H1 (cell line): Measurements from ENCODE around the gene UGT1A10. TPM values are rescaled to one million over a fixed set of nuclear protein-coding genes. Genes with fewer than 3 reads are reported as not detected.

Source experiments
- CTCF ChIA-PET: fragments of 300-600 bp; sonication (Branson Sonifier 250); formaldehyde crosslinking; loops from one replicate; lab custom pipeline; 2021; ENCODE audit not compliant: partially characterized antibody; lab: Charles Lee
- POLR2A ChIA-PET: fragments of 300-600 bp; sonication (Branson Sonifier 250); formaldehyde crosslinking; loops from one replicate; lab custom pipeline; 2021; ENCODE audit warnings: inconsistent platforms; ENCODE audit not compliant: partially characterized antibody; lab: Charles Lee
- DNase-seq, 2 experiments: peaks; one replicate each; pipeline versions ENCODE4 v3.0.0 to v3.0.0-alpha.2; 2010 to 2022; ENCODE audit warnings: low spot score in 2 of 2, low read depth in 1 of 2, mixed read lengths in 1 of 2
- FAIRE-seq: peaks from 2 replicates; lab custom pipeline; 2011; peaks lifted over from hg19 to GRCh38; lab: Jason Lieb, UNC
- H2AFZ ChIP-seq: 2 replicates; pipeline ENCODE4 v1.8.1; 2012; ENCODE audit warnings: low read length, inconsistent platforms
- H2AK5ac ChIP-seq: 2 replicates; pipeline ENCODE4 v1.6.1; 2013; ENCODE audit warnings: low read depth, low read length
- H2BK120ac ChIP-seq: replicated peaks from 2 replicates; pipeline ENCODE3; 2013; ENCODE audit warnings: low read depth, low read length, inconsistent platforms
- H2BK12ac ChIP-seq: 2 replicates; pipeline ENCODE4 v1.6.1; 2013; ENCODE audit warnings: low read depth, low read length
- H2BK15ac ChIP-seq: 2 replicates; pipeline ENCODE4 v1.6.1; 2013; ENCODE audit warnings: low read length
- H2BK20ac ChIP-seq: 2 replicates; pipeline ENCODE4 v1.6.1; 2013; ENCODE audit warnings: low read length
- H2BK5ac ChIP-seq: 2 replicates; pipeline ENCODE4 v1.6.1; 2013; ENCODE audit warnings: low read depth, low read length
- H3K14ac ChIP-seq: 2 replicates; pipeline ENCODE4 v1.6.1; 2013; ENCODE audit warnings: inconsistent platforms; ENCODE audit not compliant: insufficient read length
- H3K18ac ChIP-seq: 2 replicates; pipeline ENCODE4 v1.6.1; 2013; ENCODE audit warnings: low read length; ENCODE audit errors: extremely low read depth
- H3K23ac ChIP-seq: 2 replicates; pipeline ENCODE4 v1.6.1; 2013; ENCODE audit warnings: inconsistent platforms; ENCODE audit not compliant: insufficient read length
- H3K23me2 ChIP-seq: 2 replicates; pipeline ENCODE4 v1.6.1; 2013; ENCODE audit warnings: low read depth, low read length
- H3K27ac ChIP-seq: 2 replicates; pipeline ENCODE4 v1.6.1; 2011; ENCODE audit warnings: low read depth, low read length, inconsistent platforms
- H3K27me3 ChIP-seq, 4 experiments: replicated peaks in 1 of 4; 1 replicate in 1 of 4; 2 replicates in 3 of 4; pipeline versions ENCODE4 v1.6.1 to v1.8.1; 2011 to 2013; ENCODE audit warnings: low read length in 3 of 4, mild to moderate bottlenecking in 3 of 4, inconsistent platforms in 2 of 4, mixed read lengths in 2 of 4, moderate library complexity in 1 of 4; ENCODE audit not compliant: control insufficient read depth in 3 of 4, insufficient read depth in 3 of 4; ENCODE audit errors: extremely low read depth in 1 of 4
- H3K36me3 ChIP-seq, 4 experiments: 2 replicates each; pipeline versions ENCODE4 v1.6.1 to v1.8.1; 2011 to 2013; ENCODE audit warnings: mild to moderate bottlenecking in 4 of 4, low read length in 3 of 4, moderate library complexity in 2 of 4, control low read depth in 1 of 4, inconsistent platforms in 1 of 4; ENCODE audit not compliant: insufficient read depth in 4 of 4, control insufficient read depth in 2 of 4
- H3K4ac ChIP-seq: replicated peaks from 2 replicates; pipeline ENCODE3; 2013; ENCODE audit warnings: low read length, low read depth, mixed read lengths, inconsistent platforms; ENCODE audit not compliant: insufficient read length
- H3K4me1 ChIP-seq, 4 experiments: replicated peaks in 1 of 4; 1 replicate in 1 of 4; 2 replicates in 3 of 4; pipeline versions ENCODE4 v1.6.1 to v1.8.1; 2011 to 2013; ENCODE audit warnings: low read length in 3 of 4, inconsistent platforms in 2 of 4, mixed read lengths in 1 of 4; ENCODE audit not compliant: insufficient read depth in 4 of 4, control insufficient read depth in 3 of 4
- H3K4me2 ChIP-seq, 2 experiments: 2 replicates each; pipeline versions ENCODE4 v1.6.1 to v1.8.1; 2011 to 2013; ENCODE audit warnings: low read depth in 2 of 2, low read length in 2 of 2, control low read depth in 1 of 2, inconsistent platforms in 1 of 2, mild to moderate bottlenecking in 1 of 2; ENCODE audit not compliant: insufficient read depth in 1 of 2
- H3K4me3 ChIP-seq, 4 experiments: fragments of 200-600, 300-600 bp in 1 of 4; sonication (generic), shearing (Covaris generic), sonication (Bioruptor Twin) in 1 of 4; 2 replicates each; pipeline versions ENCODE4 v1.5.1 to v1.8.1; 2011 to 2016; ENCODE audit warnings: low read length in 4 of 4, low read depth in 3 of 4, control low read depth in 2 of 4, inconsistent platforms in 2 of 4, mild to moderate bottlenecking in 2 of 4, mixed read lengths in 1 of 4, moderate library complexity in 1 of 4; ENCODE audit not compliant: insufficient read depth in 2 of 4; ENCODE audit errors: extremely low read depth in 1 of 4
- H3K56ac ChIP-seq: replicated peaks from 2 replicates; pipeline ENCODE3; 2013; ENCODE audit warnings: low read depth, mild to moderate bottlenecking, mixed read lengths, low read length, inconsistent platforms; ENCODE audit not compliant: insufficient read length
- H3K79me1 ChIP-seq: 2 replicates; pipeline ENCODE4 v1.6.1; 2013; ENCODE audit warnings: low read depth, low read length, control low read depth
- H3K79me2 ChIP-seq, 2 experiments: 2 replicates each; pipeline versions ENCODE4 v1.6.1 to v1.8.1; 2012 to 2013; ENCODE audit warnings: low read length in 2 of 2, mild to moderate bottlenecking in 2 of 2, inconsistent platforms in 1 of 2; ENCODE audit not compliant: insufficient read depth in 2 of 2, control insufficient read depth in 1 of 2
- H3K9ac ChIP-seq, 4 experiments: replicated peaks in 1 of 4; 1 replicate in 1 of 4; 2 replicates in 3 of 4; pipeline versions ENCODE4 v1.6.1 to v1.8.1; 2011 to 2013; ENCODE audit warnings: low read depth in 3 of 4, low read length in 3 of 4, control low read depth in 2 of 4, mild to moderate bottlenecking in 2 of 4, moderate library complexity in 2 of 4, inconsistent platforms in 1 of 4; ENCODE audit errors: extremely low read depth in 1 of 4
- H3K9me3 ChIP-seq, 2 experiments: 2 replicates each; pipeline versions ENCODE4 v1.6.1 to v1.8.1; 2012 to 2013; ENCODE audit warnings: mild to moderate bottlenecking in 2 of 2, moderate library complexity in 2 of 2, control low read depth in 1 of 2, inconsistent platforms in 1 of 2, low read depth in 1 of 2, low read length in 1 of 2, mixed read lengths in 1 of 2; ENCODE audit not compliant: insufficient read depth in 2 of 2
- H4K20me1 ChIP-seq, 2 experiments: replicated peaks in 1 of 2; 2 replicates each; pipeline versions ENCODE3 to v1.8.1; 2011 to 2013; ENCODE audit warnings: inconsistent platforms in 2 of 2, low read length in 2 of 2, mild to moderate bottlenecking in 1 of 2; ENCODE audit not compliant: insufficient read depth in 2 of 2, control insufficient read depth in 1 of 2
- H4K5ac ChIP-seq: 2 replicates; pipeline ENCODE4 v1.6.1; 2013; ENCODE audit warnings: low read length, low read depth, mixed read lengths, inconsistent platforms; ENCODE audit not compliant: insufficient read length
- H4K8ac ChIP-seq: 2 replicates; pipeline ENCODE4 v1.8.0; 2013; ENCODE audit warnings: mild to moderate bottlenecking, moderate library complexity, low read length, inconsistent platforms; ENCODE audit not compliant: insufficient read depth; ENCODE audit errors: extremely low read depth
- H4K91ac ChIP-seq: replicated peaks from 2 replicates; pipeline ENCODE3; 2013; ENCODE audit warnings: low read length, mixed read lengths, inconsistent platforms; ENCODE audit not compliant: insufficient read length
- ASH2L ChIP-seq: fragments of 200-600, 300-600 bp; sonication (generic); IDR thresholded peaks from one replicate; pipeline ENCODE4 v1.7.1; 2017; ENCODE audit warnings: low read length
- CBX8 ChIP-seq: fragments of 300-800, 300-1000 bp; sonication (generic); IDR thresholded peaks from 2 replicates; pipeline ENCODE4 v1.7.1; 2016; ENCODE audit warnings: low read depth, low read length, borderline replicate concordance
- CHD2 ChIP-seq: IDR thresholded peaks from 2 replicates; pipeline ENCODE4 v1.6.1; 2012; ENCODE audit warnings: low read length, improper control_type of control experiment
- EGR1 ChIP-seq: IDR thresholded peaks from 2 replicates; pipeline ENCODE4 v1.6.1; 2011; ENCODE audit warnings: low read depth, low read length, borderline replicate concordance
- JUND ChIP-seq: IDR thresholded peaks from 2 replicates; pipeline ENCODE4 v1.6.1; 2011; ENCODE audit warnings: mild to moderate bottlenecking, improper control_type of control experiment, low read length
- KDM4A ChIP-seq: IDR thresholded peaks from one replicate; pipeline ENCODE4 v1.7.1; 2012; ENCODE audit warnings: low read depth, mild to moderate bottlenecking, moderate library complexity, low read length, inconsistent platforms; ENCODE audit not compliant: severe bottlenecking
- POLR2A ChIP-seq, 2 experiments: IDR thresholded peaks; 1 replicate in 1 of 2; 2 replicates in 1 of 2; pipeline ENCODE4 v1.6.1; 2011; ENCODE audit warnings: low read depth in 2 of 2, low read length in 2 of 2, mild to moderate bottlenecking in 2 of 2; ENCODE audit errors: control extremely low read depth in 1 of 2
- RAD21 ChIP-seq, 2 experiments: IDR thresholded peaks in 1 of 2; conservative IDR thresholded peaks in 1 of 2; 2 replicates each; pipeline ENCODE4 v1.6.1; 2011; ENCODE audit warnings: low read depth in 2 of 2, low read length in 2 of 2, improper control_type of control experiment in 1 of 2, inconsistent platforms in 1 of 2, mild to moderate bottlenecking in 1 of 2, moderate library complexity in 1 of 2
- RFX5 ChIP-seq: IDR thresholded peaks from 2 replicates; pipeline ENCODE4 v1.6.1; 2011; ENCODE audit warnings: low read depth, low read length, improper control_type of control experiment, borderline replicate concordance
- SIN3A ChIP-seq, 2 experiments: IDR thresholded peaks in 1 of 2; conservative IDR thresholded peaks in 1 of 2; 2 replicates each; pipeline ENCODE4 v1.6.1; 2011 to 2012; ENCODE audit warnings: low read length in 2 of 2, improper control_type of control experiment in 1 of 2, low read depth in 1 of 2, mild to moderate bottlenecking in 1 of 2
- SP4 ChIP-seq: IDR thresholded peaks from 2 replicates; pipeline ENCODE4 v1.6.1; 2012; ENCODE audit warnings: low read length, inconsistent platforms
- TCF12 ChIP-seq: IDR thresholded peaks from 2 replicates; pipeline ENCODE4 v1.6.1; 2011; ENCODE audit warnings: low read depth, mild to moderate bottlenecking, low read length
- WGBS, 2 experiments: shearing (Covaris generic) in 1 of 2; methylation state at CpG; one replicate each; pipeline versions ENCODE4 v1.1.6 to v1.1.7; 2013 to 2015; ENCODE audit warnings: low lambda C conversion rate in 2 of 2, mixed read lengths in 2 of 2, inconsistent platforms in 1 of 2, low coverage in 1 of 2, missing lambda C conversion rate in 1 of 2; ENCODE audit not compliant: insufficient replicate concordance in 2 of 2, insufficient coverage in 1 of 2, insufficient read length in 1 of 2; ENCODE audit errors: extremely low coverage in 1 of 2, missing lambda C conversion rate in 1 of 2; 5-methylcytosine and 5-hydroxymethylcytosine counted together
- polyA plus RNA-seq, 7 experiments: library from polyadenylated mRNA; depleted of rRNA in 3 of 7; stranded (reverse) in 5 of 7; unstranded in 2 of 7; fragments of >200 nt in 5 of 7; fragments of 200-250 nt in 2 of 7; gene quantifications; 1 replicate in 5 of 7; 2 replicates in 1 of 7; 4 replicates in 1 of 7; pipeline versions ENCODE4 v1.2.1 to v1.2.3, GENCODE V29; 2011 to 2013; ENCODE audit warnings: missing spikeins in 2 of 7, mixed read lengths in 2 of 7
- total RNA-seq: library from RNA; stranded (reverse); fragmentation: NEBNext Ultra II Directional; extraction: Animal tissue kit (Norgen Biotek cat#: 25700); gene quantifications from 2 replicates; pipeline ENCODE4 v1.2.1, GENCODE V29; 2021
- TF ChIP-seq, protein P1 (sequence below): IDR thresholded peaks from 2 replicates; pipeline ENCODE4 v1.6.1; 2011; ENCODE audit warnings: low read length, improper control_type of control experiment
- TF ChIP-seq, protein P2 (sequence below): IDR thresholded peaks from 2 replicates; pipeline ENCODE4 v1.6.1; 2011; ENCODE audit warnings: low read depth, mild to moderate bottlenecking, low read length; ENCODE audit not compliant: insufficient read depth

The UGT1A10 gene
- total and polyA plus RNA-seq, 2 of the 8 experiments (the other 6 are each of a cell fraction or from before 2014, with no cell fraction given): not detected

DNA sequence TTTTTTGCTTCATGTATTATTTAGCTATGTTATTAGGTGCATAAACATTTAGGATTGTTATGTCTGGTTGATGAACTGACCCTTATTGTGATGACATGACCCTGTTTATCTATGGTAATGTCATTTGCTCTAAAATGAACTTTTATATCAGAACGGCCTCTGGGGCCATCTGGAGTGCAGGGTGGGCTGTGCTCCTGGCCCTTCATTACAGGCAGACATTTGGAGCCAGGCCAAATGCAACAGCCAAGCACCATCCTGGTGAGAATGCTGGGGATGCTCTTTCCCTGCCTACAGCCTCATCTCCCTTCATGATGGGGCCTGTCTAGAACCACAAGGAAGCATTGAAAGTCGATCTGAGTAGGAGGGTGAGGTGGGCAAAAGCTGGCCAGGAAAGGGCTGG, 180.1 kb downstream of the UGT1A10 start:
- no peak for FAIRE-seq
- CTCF ChIA-PET: no interaction called here
- TF ChIP-seq RAD21 (IDR thresholded peaks at IDR 0.05 in 1 of 2, conservative IDR thresholded peaks at IDR 0.05 in 1 of 2; ENCODE audit: low read depth in 2 of 2, low read length in 2 of 2): no peak
- TF ChIP-seq RFX5: no peak
- no peak for TF ChIP-seq KDM4A
- TF ChIP-seq, protein P1, sequence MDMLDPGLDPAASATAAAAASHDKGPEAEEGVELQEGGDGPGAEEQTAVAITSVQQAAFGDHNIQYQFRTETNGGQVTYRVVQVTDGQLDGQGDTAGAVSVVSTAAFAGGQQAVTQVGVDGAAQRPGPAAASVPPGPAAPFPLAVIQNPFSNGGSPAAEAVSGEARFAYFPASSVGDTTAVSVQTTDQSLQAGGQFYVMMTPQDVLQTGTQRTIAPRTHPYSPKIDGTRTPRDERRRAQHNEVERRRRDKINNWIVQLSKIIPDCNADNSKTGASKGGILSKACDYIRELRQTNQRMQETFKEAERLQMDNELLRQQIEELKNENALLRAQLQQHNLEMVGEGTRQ: no peak
- TF ChIP-seq, protein P2, sequence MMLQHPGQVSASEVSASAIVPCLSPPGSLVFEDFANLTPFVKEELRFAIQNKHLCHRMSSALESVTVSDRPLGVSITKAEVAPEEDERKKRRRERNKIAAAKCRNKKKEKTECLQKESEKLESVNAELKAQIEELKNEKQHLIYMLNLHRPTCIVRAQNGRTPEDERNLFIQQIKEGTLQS: no peak
- no peak for TF ChIP-seq CHD2
- TF ChIP-seq TCF12: no peak
- no peak for TF ChIP-seq SP4
- TF ChIP-seq ASH2L: no peak
- no peak for TF ChIP-seq CBX8
- no peak for TF ChIP-seq POLR2A (IDR thresholded peaks at IDR 0.05; ENCODE audit: control extremely low read depth in 1 of 2, low read depth in 2 of 2, low read length in 2 of 2)
- no peak for TF ChIP-seq EGR1
- TF ChIP-seq SIN3A (conservative IDR thresholded peaks at IDR 0.05 in 1 of 2, IDR thresholded peaks at IDR 0.05 in 1 of 2; ENCODE audit: low read depth in 1 of 2, low read length in 2 of 2): no peak
- no peak for TF ChIP-seq JUND

More for the DNA sequence above, 180.1 kb downstream of the UGT1A10 start:
- no peak overlapping the region for H3K9ac ChIP-seq
- DNase-seq: no peak
- no peak overlapping the region for H2BK5ac ChIP-seq
- no peak overlapping the region for H2AK5ac ChIP-seq
- no peak overlapping the region for H3K14ac ChIP-seq
- H3K79me2 ChIP-seq: no peaks in the 10 kb centered on the region
- 89% methylated on average over 2 of the region's 2 CpGs; no CpG with 5 or more reads in 1 of the 2 experiments for WGBS, 2 experiments
- H4K8ac ChIP-seq: no peak overlapping the region
- no peaks in the 10 kb centered on the region for H4K20me1 ChIP-seq
- no peaks in the 10 kb centered on the region for H3K23me2 ChIP-seq
- H4K5ac ChIP-seq: no peak overlapping the region
- H2BK20ac ChIP-seq: no peak overlapping the region
- H3K27me3 ChIP-seq: no peaks in the 10 kb centered on the region
- H3K4me1 ChIP-seq: no peaks in the 10 kb centered on the region
- no peaks in the 10 kb centered on the region for H3K79me1 ChIP-seq
- no peak overlapping the region for H3K27ac ChIP-seq
- no peak overlapping the region for H3K18ac ChIP-seq
- no peak overlapping the region for H2BK120ac ChIP-seq
- no peak overlapping the region for H2BK15ac ChIP-seq
- no peak overlapping the region for H3K23ac ChIP-seq
- H3K9me3 ChIP-seq: no peaks in the 10 kb centered on the region
- no peak overlapping the region for H3K56ac ChIP-seq
- no peak overlapping the region for H3K4me2 ChIP-seq
- no peak overlapping the region for H2AFZ ChIP-seq
- no peak overlapping the region for H3K4me3 ChIP-seq
- no peak overlapping the region for H4K91ac ChIP-seq
- no peak overlapping the region for H2BK12ac ChIP-seq
- POLR2A ChIA-PET: no interaction called here
- H3K36me3 ChIP-seq: no peaks in the 10 kb centered on the region
- no peak overlapping the region for H3K4ac ChIP-seq
